ENCODE data around the gene CORO2A. TPM values are rescaled to one million over a fixed set of nuclear protein-coding genes. Genes with fewer than 3 reads are reported as not detected.

Gene CORO2A
- polyA plus RNA-seq, 3 donors, result 2.2 to 2.6 (median 2.5) TPM

- no peak for DNase-seq
Measured at GRCh38 chr9:98222885-98223691, 30.7 kb upstream of the CORO2A start.

- DNase-seq, result no peak
Measured at GRCh38 chr9:98220911-98221310, 28.5 kb upstream of the CORO2A start.

GRCh38 chr9:98219794-98220370 lies 27.4 kb upstream of the CORO2A start:
- DNase-seq, result no peak

GRCh38 chr9:98219364-98219716 lies 26.9 kb upstream of the CORO2A start:
- no peak for DNase-seq

GRCh38 chr9:98218562-98219363 lies 26.3 kb upstream of the CORO2A start:
- no peak for DNase-seq

- DNase-seq, result no peak
Measured at GRCh38 chr9:98217255-98217654, 24.8 kb upstream of the CORO2A start.

GRCh38 chr9:98216391-98216790 lies 24.0 kb upstream of the CORO2A start:
- DNase-seq, result no peak

- no peak for DNase-seq
Measured at GRCh38 chr9:98215821-98216220, 23.4 kb upstream of the CORO2A start.

- no peak for DNase-seq
Measured at GRCh38 chr9:98215271-98215670, 22.8 kb upstream of the CORO2A start.

GRCh38 chr9:98214811-98215210 lies 22.4 kb upstream of the CORO2A start:
- no peak for DNase-seq

GRCh38 chr9:98211260-98211659 lies 18.8 kb upstream of the CORO2A start:
- DNase-seq, result no peak

- DNase-seq, result no peak
Measured at GRCh38 chr9:98210435-98210834, 18.0 kb upstream of the CORO2A start.

GRCh38 chr9:98209530-98209929 lies 17.1 kb upstream of the CORO2A start:
- no peak for DNase-seq

GRCh38 chr9:98208635-98209034 lies 16.2 kb upstream of the CORO2A start:
- no peak for DNase-seq

GRCh38 chr9:98207606-98208005 lies 15.2 kb upstream of the CORO2A start:
- DNase-seq, result no peak

- no peak for DNase-seq
Measured at GRCh38 chr9:98206754-98207153, 14.3 kb upstream of the CORO2A start.

- DNase-seq, result no peak
Measured at GRCh38 chr9:98204692-98205091, 12.3 kb upstream of the CORO2A start.

- no peak for DNase-seq
Measured at GRCh38 chr9:98203153-98203552, 10.7 kb upstream of the CORO2A start.

GRCh38 chr9:98202252-98202651 lies 9.8 kb upstream of the CORO2A start:
- no peak for DNase-seq

- no peak for DNase-seq
Measured at GRCh38 chr9:98201749-98202148, 9.3 kb upstream of the CORO2A start.

- no peak for DNase-seq
Measured at GRCh38 chr9:98201102-98201501, 8.7 kb upstream of the CORO2A start.

- DNase-seq, result no peak
Measured at GRCh38 chr9:98199388-98200033, 7.1 kb upstream of the CORO2A start.

GRCh38 chr9:98195671-98196070 lies 3.2 kb upstream of the CORO2A start:
- no peak for DNase-seq
